ENCODE measurements around the gene PARD3B.

DNA sequence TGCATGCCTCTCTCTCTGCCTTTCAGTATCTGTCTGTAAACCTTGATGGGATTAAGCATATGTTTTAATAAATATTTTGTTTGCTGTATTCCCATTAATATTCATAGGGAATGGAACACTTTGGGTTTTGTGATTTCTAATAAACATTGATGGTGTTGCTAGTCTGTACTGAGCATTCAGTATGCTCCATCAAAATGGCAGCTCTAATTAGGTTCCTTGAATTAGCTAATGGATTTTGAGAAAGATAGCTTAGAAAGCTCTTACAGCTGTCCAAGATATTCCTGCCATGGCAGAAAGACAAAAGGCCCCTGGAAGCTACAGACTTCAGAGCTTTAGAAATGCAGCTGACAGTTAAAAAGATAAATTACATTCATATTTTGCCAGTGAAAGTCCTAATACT is 937.8 kb downstream of the PARD3B start:
- TF ChIP-seq MYC (IDR thresholded peaks at IDR 0.05; ENCODE audit: low read depth, low read length) (no peak), POLR2A (IDR thresholded peaks at IDR 0.05; ENCODE audit: extremely low read depth, insufficient read length) (no peak), MAX (IDR thresholded peaks at IDR 0.05; ENCODE audit: low read depth, low read length) (no peak)
- TF ChIP-seq, protein P1, sequence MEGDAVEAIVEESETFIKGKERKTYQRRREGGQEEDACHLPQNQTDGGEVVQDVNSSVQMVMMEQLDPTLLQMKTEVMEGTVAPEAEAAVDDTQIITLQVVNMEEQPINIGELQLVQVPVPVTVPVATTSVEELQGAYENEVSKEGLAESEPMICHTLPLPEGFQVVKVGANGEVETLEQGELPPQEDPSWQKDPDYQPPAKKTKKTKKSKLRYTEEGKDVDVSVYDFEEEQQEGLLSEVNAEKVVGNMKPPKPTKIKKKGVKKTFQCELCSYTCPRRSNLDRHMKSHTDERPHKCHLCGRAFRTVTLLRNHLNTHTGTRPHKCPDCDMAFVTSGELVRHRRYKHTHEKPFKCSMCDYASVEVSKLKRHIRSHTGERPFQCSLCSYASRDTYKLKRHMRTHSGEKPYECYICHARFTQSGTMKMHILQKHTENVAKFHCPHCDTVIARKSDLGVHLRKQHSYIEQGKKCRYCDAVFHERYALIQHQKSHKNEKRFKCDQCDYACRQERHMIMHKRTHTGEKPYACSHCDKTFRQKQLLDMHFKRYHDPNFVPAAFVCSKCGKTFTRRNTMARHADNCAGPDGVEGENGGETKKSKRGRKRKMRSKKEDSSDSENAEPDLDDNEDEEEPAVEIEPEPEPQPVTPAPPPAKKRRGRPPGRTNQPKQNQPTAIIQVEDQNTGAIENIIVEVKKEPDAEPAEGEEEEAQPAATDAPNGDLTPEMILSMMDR (IDR thresholded peaks at IDR 0.05; ENCODE audit: low read depth, low read length) = no peak
